GM12878 (cell line): Measurements from ENCODE around the gene HLA-B. TPM values are rescaled to one million over a fixed set of nuclear protein-coding genes. Genes with fewer than 3 reads are reported as not detected.

Source experiments
- ATF7 ChIP-seq: fragments of 450-650 bp; IDR thresholded peaks from 2 replicates; pipeline ENCODE4 v1.6.1; 2016; ENCODE audit warnings: low read depth, mild to moderate bottlenecking
- BCL11A ChIP-seq: IDR thresholded peaks from 2 replicates; pipeline ENCODE4 v1.6.1; 2011; ENCODE audit warnings: low read depth, low read length
- CHD4 ChIP-seq: fragments of 200-600 bp; sonication (generic); IDR thresholded peaks from 2 replicates; pipeline ENCODE4 v1.6.1; 2016; ENCODE audit warnings: mild to moderate bottlenecking
- CREB1 ChIP-seq: IDR thresholded peaks from 2 replicates; pipeline ENCODE4 v1.6.1; 2012; ENCODE audit warnings: low read depth, mild to moderate bottlenecking, inconsistent platforms
- E4F1 ChIP-seq: fragments of 450-650 bp; IDR thresholded peaks from 2 replicates; pipeline ENCODE4 v1.6.1; 2018; ENCODE audit warnings: borderline replicate concordance, mild to moderate bottlenecking; ENCODE audit not compliant: partially characterized antibody
- EGR1 ChIP-seq, 2 experiments: IDR thresholded peaks; 1 replicate in 1 of 2; 2 replicates in 1 of 2; pipeline ENCODE4 v1.6.1; 2011 to 2012; ENCODE audit warnings: low read depth in 2 of 2, low read length in 2 of 2, borderline replicate concordance in 1 of 2, mild to moderate bottlenecking in 1 of 2, moderate library complexity in 1 of 2
- HDAC6 ChIP-seq: fragments of 200-600 bp; sonication (generic); IDR thresholded peaks from one replicate; pipeline ENCODE4 v1.8.0; 2017; ENCODE audit warnings: antibody characterized with exemption; ENCODE audit not compliant: unreplicated experiment
- HSF1 ChIP-seq: fragments of 150-350 bp; IDR thresholded peaks from 2 replicates; pipeline ENCODE4 v1.6.1; 2014; ENCODE audit warnings: mild to moderate bottlenecking, low read depth, low read length
- IKZF2 ChIP-seq, 2 experiments: fragments of 450-650 bp; IDR thresholded peaks; 2 replicates each; pipeline ENCODE4 v1.6.1; 2017; ENCODE audit warnings: mild to moderate bottlenecking in 2 of 2, moderate library complexity in 2 of 2
- MEF2A ChIP-seq: IDR thresholded peaks from 2 replicates; pipeline ENCODE4 v1.6.1; 2011; ENCODE audit warnings: low read depth, mild to moderate bottlenecking, low read length, moderate library complexity; ENCODE audit not compliant: insufficient read depth
- NFXL1 ChIP-seq: fragments of 450-650 bp; IDR thresholded peaks from 2 replicates; pipeline ENCODE4 v1.6.1; 2017; ENCODE audit warnings: antibody characterized with exemption, mild to moderate bottlenecking, borderline replicate concordance
- NFYA ChIP-seq: IDR thresholded peaks from 2 replicates; pipeline ENCODE4 v1.6.1; 2011; ENCODE audit warnings: low read depth, mild to moderate bottlenecking, low read length, improper control_type of control experiment, borderline replicate concordance
- NFYB ChIP-seq: IDR thresholded peaks from 2 replicates; pipeline ENCODE4 v1.6.1; 2011; ENCODE audit warnings: low read depth, mild to moderate bottlenecking, low read length, improper control_type of control experiment, moderate library complexity; ENCODE audit not compliant: insufficient read depth
- NR2F1 ChIP-seq: fragments of 450-650 bp; conservative IDR thresholded peaks from 2 replicates; pipeline ENCODE4 v1.6.1; 2017; ENCODE audit warnings: mild to moderate bottlenecking
- RELA ChIP-seq: fragments of 450-650 bp; IDR thresholded peaks from 2 replicates; pipeline ENCODE4 v1.8.0; 2014; ENCODE audit warnings: borderline replicate concordance; ENCODE audit not compliant: partially characterized antibody
- SIX5 ChIP-seq: IDR thresholded peaks from 2 replicates; pipeline ENCODE4 v1.6.1; 2011; ENCODE audit warnings: mild to moderate bottlenecking, low read depth, low read length, moderate library complexity; ENCODE audit not compliant: severe bottlenecking
- SKIL ChIP-seq: fragments of 450-650 bp; IDR thresholded peaks from 2 replicates; pipeline ENCODE4 v1.6.1; 2017; ENCODE audit warnings: mild to moderate bottlenecking, low read depth, inconsistent platforms; ENCODE audit not compliant: poor library complexity, severe bottlenecking
- SREBF1 ChIP-seq: IDR thresholded peaks from 2 replicates; pipeline ENCODE4 v1.6.1; 2012; ENCODE audit warnings: mild to moderate bottlenecking, low read length
- TCF3 ChIP-seq: IDR thresholded peaks from 2 replicates; pipeline ENCODE4 v1.6.1; 2012; ENCODE audit warnings: low read depth, mild to moderate bottlenecking, low read length, borderline replicate concordance; ENCODE audit not compliant: insufficient read depth
- YY1 ChIP-seq: IDR thresholded peaks from 2 replicates; pipeline ENCODE4 v1.6.1; 2011; ENCODE audit warnings: low read depth, mild to moderate bottlenecking, low read length
- polyA plus RNA-seq, 11 experiments: library from polyadenylated mRNA; depleted of rRNA in 4 of 11; unstranded in 6 of 11; stranded (reverse) in 5 of 11; fragments of >200 nt; fragmentation: Nextera tagmentation in 4 of 11; fragmentation: Illumina TruSeq in 1 of 11; extraction: Ambion mirVana in 4 of 11; extraction: Trizol in 1 of 11; gene quantifications; 1 replicate in 1 of 11; 2 replicates in 10 of 11; pipeline versions ENCODE4 v1.2.1 to v1.2.3, GENCODE V29; 2011 to 2016; ENCODE audit warnings: inconsistent platforms in 2 of 11, missing spikeins in 2 of 11, low read depth in 1 of 11
- total RNA-seq, 4 experiments: library from RNA; depleted of rRNA in 3 of 4; stranded (reverse); fragments of >200 nt in 3 of 4; fragmentation: Illumina TruSeq in 1 of 4; extraction: Trizol in 1 of 4; gene quantifications; 2 replicates each; pipeline versions ENCODE4 v1.2.1 to v1.2.3, GENCODE V29; 2013 to 2021

The HLA-B gene
- total and polyA plus RNA-seq, 10 of the 15 experiments (the other 5 are each of a cell fraction or from before 2014, with no cell fraction given): 820 to 5,128 (median 3,370) TPM

GRCh38 chr6:31400467-31401289 is 43.7 kb upstream of the HLA-B start (continued):
- TF ChIP-seq NFXL1 (no peak), SREBF1 (no peak), HSF1 (no peak), HDAC6 (no peak), TCF3 (no peak), SIX5 (no peak), CREB1 (no peak), E4F1 (peak; percentile 76), YY1 (peak; percentile 68), EGR1 (IDR thresholded peaks at IDR 0.05; ENCODE audit: borderline replicate concordance in 1 of 2, low read depth in 2 of 2, low read length in 2 of 2) (peak in 1 of 2 experiments; percentile 57; a peak in 1 of 3 replicates), NFYB (no peak), NFYA (no peak), BCL11A (no peak), CHD4 (no peak), SKIL (peak; percentile 43), NR2F1 (0 out of 2 replicates have a peak, but pooled peaks have one; percentile 27), MEF2A (no peak), IKZF2 (IDR thresholded peaks at IDR 0.05) (peak; percentile 17 to 49; a peak in 3 of 4 replicates), RELA (no peak), ATF7 (peak; percentile 36)
